ENCODE data around the gene ZMYND15. TPM values are rescaled to one million over a fixed set of nuclear protein-coding genes. Genes with fewer than 3 reads are reported as not detected.

Gene ZMYND15
- total and polyA plus RNA-seq, 2 experiments from 2014 or later: 0.32 to 1.4 TPM

- TF ChIP-seq ZNF462 (CRISPR knock-in tag; IDR thresholded peaks at IDR 0.05) (no peak), ZNF331 (CRISPR knock-in tag; IDR thresholded peaks at IDR 0.05; ENCODE audit: low read depth) (no peak)
Observed at GRCh38 chr17:4691686-4692085, 47.9 kb upstream of the ZMYND15 start (continued).

DNA sequence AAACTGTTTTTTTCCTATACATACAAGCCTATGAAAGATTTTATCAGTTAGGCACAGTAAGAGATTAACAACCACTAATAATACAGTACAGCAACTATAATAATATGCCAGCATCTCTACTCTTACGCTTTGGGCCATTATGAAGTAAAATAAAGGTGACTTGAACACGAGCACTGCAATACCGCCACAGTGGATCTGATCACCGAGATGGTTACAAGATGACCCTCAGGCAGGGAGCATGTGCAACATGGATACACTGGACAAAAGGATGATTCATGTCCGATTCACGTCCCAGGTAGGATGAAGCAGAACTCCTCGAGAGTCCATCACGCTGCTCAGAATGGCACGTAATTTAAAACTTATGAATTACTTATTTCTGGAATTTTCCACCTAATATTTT is 46.2 kb upstream of the ZMYND15 start:
- Histone ChIP-seq H3K79me2 (replicated peaks; ENCODE audit: insufficient read depth) (peaks cover 100% of the 10 kb centered on the region), H3K36me3 (ENCODE audit: insufficient read depth) (peaks cover 37% of the 10 kb centered on the region), H3K27me3 (ENCODE audit: insufficient read depth) (no peaks in the 10 kb centered on the region), H3K4me2 (no peak overlapping the region), H2AFZ (no peak overlapping the region), H3F3A (replicated peaks; ENCODE audit: low read depth) (0 out of 2 replicates have a peak, but pooled peaks cover 7% of the 10 kb centered on the region), H3K9me2 (ENCODE audit: insufficient read depth) (no peaks in the 10 kb centered on the region), H3K4me1 (ENCODE audit: insufficient read depth) (no peaks in the 10 kb centered on the region), H3K27ac (ENCODE audit: low read depth) (no peak overlapping the region), H3K4me3 (no peak overlapping the region), H4K20me1 (replicated peaks; ENCODE audit: insufficient read depth) (peaks cover 73% of the 10 kb centered on the region)
- no peaks in the 10 kb centered on the region for H3K9me3 Mint-ChIP-seq
- peaks cover 63% of the 10 kb centered on the region for H3K36me3 Mint-ChIP-seq (ENCODE audit: low read depth)
- no peak overlapping the region; the same call in 1 of the 2 replicates for H3K27ac Mint-ChIP-seq
- H3K4me1 Mint-ChIP-seq: no peaks in the 10 kb centered on the region
- no peak for DNase-seq (ENCODE audit: low spot score)
- no peak for ATAC-seq
- H3K4me3 Mint-ChIP-seq: no peak overlapping the region
- peaks cover 6% of the 10 kb centered on the region for H3K27me3 Mint-ChIP-seq (ENCODE audit: insufficient read depth, low read depth, poor library complexity)
- no peak for TF ChIP-seq REST (IDR thresholded peaks at IDR 0.05; ENCODE audit: unreplicated experiment)
- TF ChIP-seq ZNF114 (CRISPR knock-in tag; IDR thresholded peaks at IDR 0.05): no peak
- no peak for TF ChIP-seq CREB1 (CRISPR knock-in tag; IDR thresholded peaks at IDR 0.05; ENCODE audit: low read depth)
- no peak for TF ChIP-seq EZH2 (IDR thresholded peaks at IDR 0.05; ENCODE audit: low read depth, unreplicated experiment)
- no peak for TF ChIP-seq ZNF331 (CRISPR knock-in tag; IDR thresholded peaks at IDR 0.05; ENCODE audit: low read depth)
- no peak for TF ChIP-seq POLR2AphosphoS5 (IDR thresholded peaks at IDR 0.05; ENCODE audit: low read depth)
- TF ChIP-seq STAT1 (IDR thresholded peaks at IDR 0.05; ENCODE audit: unreplicated experiment): no peak
- no peak for TF ChIP-seq ETS1 (IDR thresholded peaks at IDR 0.05)

All from GM23338 (cell line).